Activated naive CD4-positive, alpha-beta T cell treated with anti-CD3 and anti-CD28 coated beads for 36 hours (primary cell): Measurements from ENCODE around the gene ZNF768. TPM values are rescaled to one million over a fixed set of nuclear protein-coding genes. Genes with fewer than 3 reads are reported as not detected.
A peak's percentile ranks its signal among the peaks of the same experiment; 100 is the strongest.
"Not testable (repeated sequence)": the region's sequence is repeated elsewhere in the genome, so short reads cannot be mapped to it uniquely, and the experiment has no call there.

Source experiments
- CTCF ChIA-PET: fragments of 350-600 bp; sonication (Branson Sonifier 250); formaldehyde crosslinking; loops from one replicate; lab custom pipeline; 2021; ENCODE audit warnings: antibody characterized with exemption; lab: Charles Lee
- DNase-seq: peaks from one replicate; pipeline ENCODE4 v3.0.0-alpha.2; 2020
- H3K27ac Mint-ChIP-seq: one replicate; pipeline ENCODE4 v1.8.0; 2021; ENCODE audit warnings: mild to moderate bottlenecking, mixed read lengths
- H3K27me3 Mint-ChIP-seq: one replicate; pipeline ENCODE4 v1.8.0; 2021; ENCODE audit warnings: low read depth, mixed read lengths
- H3K36me3 Mint-ChIP-seq: one replicate; pipeline ENCODE4 v1.8.0; 2021; ENCODE audit warnings: low read depth, mixed read lengths
- H3K4me1 Mint-ChIP-seq: one replicate; pipeline ENCODE4 v1.8.0; 2021; ENCODE audit warnings: low read depth, mixed read lengths
- H3K4me3 Mint-ChIP-seq: one replicate; pipeline ENCODE4 v1.8.0; 2021; ENCODE audit warnings: mild to moderate bottlenecking, moderate library complexity, mixed read lengths
- H3K9me3 Mint-ChIP-seq: one replicate; pipeline ENCODE4 v1.8.0; 2021; ENCODE audit warnings: mixed read lengths
- intact Hi-C: fragments of 100-400 bp; cut with micrococcal nuclease; formaldehyde crosslinking; loops from one replicate; pipeline ENCODE4 v1.15.1; 2023
- total RNA-seq, 2 experiments: library from RNA; stranded (reverse); gene quantifications; one replicate each; pipeline ENCODE4 v1.2.3, GENCODE V29; 2021

The ZNF768 gene
- total RNA-seq, 2 experiments from 2014 or later = 7.8 to 8.3 TPM

DNA sequence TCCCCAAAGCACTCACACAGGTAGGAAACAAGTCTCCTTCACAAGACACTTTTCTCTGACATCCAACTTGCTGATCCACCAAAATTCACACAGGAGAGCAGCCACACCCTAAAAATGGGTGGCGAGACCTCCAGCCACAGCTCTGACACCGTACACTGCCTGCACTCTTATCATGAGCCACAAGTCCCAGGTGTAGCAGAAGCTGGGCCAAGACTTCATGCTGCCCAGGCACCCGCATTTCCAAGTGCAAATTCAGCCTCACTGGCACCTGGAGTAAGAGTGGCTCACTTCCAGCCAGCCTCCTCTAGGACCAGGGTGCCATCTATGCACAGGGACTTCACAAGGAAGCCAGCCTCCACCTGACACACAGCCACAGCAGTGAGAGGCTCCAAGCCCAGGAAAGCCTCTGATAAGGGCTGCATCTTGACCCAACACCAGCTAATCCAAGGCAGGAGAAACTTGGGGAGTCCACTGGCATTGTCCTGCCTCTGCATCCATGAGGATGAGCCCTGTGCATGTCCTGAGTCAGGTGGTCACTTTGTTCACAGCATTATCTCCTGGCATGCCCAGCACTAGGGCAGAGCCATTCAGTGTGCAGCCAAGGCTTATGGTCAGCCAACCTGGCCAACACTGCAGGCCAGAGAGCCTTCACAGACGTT lies 2.6 kb upstream of the ZNF768 start:
- peaks cover 3% of the 10 kb centered on the region for H3K36me3 Mint-ChIP-seq
- CTCF ChIA-PET = interaction anchor here (0.7 to 3.4 kb wide), 7 partner anchors 28 to 86 kb away, joined by 3 to 9 read pairs (median 3); partner anchors contain the start of gene SEPHS2
- no peak overlapping the region for H3K4me3 Mint-ChIP-seq
- no peaks in the 10 kb centered on the region for H3K27me3 Mint-ChIP-seq
- H3K9me3 Mint-ChIP-seq = no peaks in the 10 kb centered on the region
- peak overlapping the region; percentile 12 for H3K27ac Mint-ChIP-seq
- H3K4me1 Mint-ChIP-seq = peaks cover 42% of the 10 kb centered on the region
- DNase-seq = no peak
- intact Hi-C loops = no loop called here

DNA sequence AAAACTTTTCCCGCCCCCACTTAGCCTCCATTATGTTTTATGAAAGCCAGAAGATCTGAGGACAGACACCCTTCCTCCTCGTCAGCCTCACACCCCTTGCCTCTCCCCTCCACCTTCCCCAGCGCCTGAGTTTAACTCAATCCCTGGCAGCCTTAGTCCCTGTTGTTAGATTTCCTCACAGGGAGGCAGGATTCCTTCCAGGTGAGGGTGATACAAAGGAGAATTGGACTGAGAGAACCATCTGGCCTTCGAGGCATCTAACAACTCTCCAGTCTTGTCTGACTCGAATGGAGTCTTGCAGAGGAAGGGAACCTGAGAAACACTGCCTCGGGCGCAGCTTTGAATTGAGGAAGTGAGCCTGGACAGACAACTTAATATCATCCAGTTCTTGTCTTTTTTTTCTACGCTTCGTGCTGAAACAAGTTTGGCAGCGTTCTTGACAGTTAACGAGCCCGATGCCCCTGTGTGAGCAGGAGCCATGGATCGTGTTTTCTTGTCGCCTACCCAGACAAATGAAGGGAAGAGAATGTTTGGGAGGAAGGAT lies 1.3 kb upstream of the ZNF768 start:
- Mint-ChIP-seq H3K4me1 (peaks cover 36% of the 10 kb centered on the region), H3K9me3 (no peaks in the 10 kb centered on the region), H3K36me3 (no peaks in the 10 kb centered on the region), H3K27me3 (no peaks in the 10 kb centered on the region), H3K27ac (peak overlapping the region; percentile 75), H3K4me3 (peak overlapping the region; percentile 72)
- intact Hi-C loops = loop anchor here (1.0 to 2.0 kb wide), 6 partner anchors 8 to 97 kb away; partner anchors contain the start of genes DCTPP1 and SEPHS2
- DNase-seq = peak; percentile 32
- CTCF ChIA-PET = interaction anchor here (0.8 to 3.4 kb wide), 4 partner anchors 52 to 88 kb away, joined by 3 to 9 read pairs (median 6); no protein-coding TSS in a partner anchor

DNA sequence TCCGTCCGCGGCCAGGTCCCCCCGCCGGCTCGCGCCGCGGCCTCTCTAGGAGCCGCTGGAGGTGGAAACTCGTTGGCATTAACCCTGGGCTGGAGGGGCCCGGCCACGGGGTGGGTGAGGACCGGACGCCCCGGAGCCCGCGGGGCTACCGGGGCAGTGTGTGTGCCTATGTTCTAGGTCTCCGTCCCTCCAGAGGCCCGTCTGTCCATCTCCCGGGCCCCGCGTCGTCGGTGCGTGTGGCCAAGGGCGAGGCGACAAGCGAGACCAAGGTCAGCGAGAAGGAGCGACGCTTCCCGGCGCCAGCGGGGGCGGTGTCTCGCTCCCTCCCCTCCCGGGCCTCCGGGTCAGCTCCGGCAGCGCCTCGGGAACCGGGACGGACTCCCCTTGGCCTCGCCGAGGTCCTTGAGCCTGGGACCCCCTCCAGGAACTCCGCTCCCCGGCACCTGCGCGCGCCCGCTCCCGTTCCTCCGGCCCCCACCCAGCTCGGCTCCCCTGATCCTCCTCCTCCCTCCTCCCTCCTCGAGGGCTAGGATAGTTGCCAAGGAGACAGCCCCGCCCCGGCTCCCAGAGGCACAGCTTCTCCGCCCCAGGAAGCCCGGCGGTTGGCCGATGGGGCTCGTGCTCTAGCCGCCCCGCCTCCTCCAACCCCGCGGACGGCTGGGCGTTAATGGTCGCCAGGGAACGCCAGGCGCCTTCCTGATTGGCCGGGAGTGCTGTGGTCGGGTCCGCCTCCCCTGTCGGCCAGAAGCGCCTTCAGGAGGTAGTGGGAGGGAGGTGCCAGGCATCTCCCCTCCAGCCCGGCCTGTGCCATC lies 663 bp upstream of the ZNF768 start:
- H3K9me3 Mint-ChIP-seq = no peaks in the 10 kb centered on the region
- H3K27ac Mint-ChIP-seq = peak overlapping the region; percentile 75
- H3K36me3 Mint-ChIP-seq = peaks cover 4% of the 10 kb centered on the region
- CTCF ChIA-PET = interaction anchor here (0.6 to 3.4 kb wide), 4 partner anchors 51 to 125 kb away, joined by 3 to 9 read pairs (median 6); no protein-coding TSS in a partner anchor
- intact Hi-C loops = loop anchor here (1.0 to 2.0 kb wide), 6 partner anchors 8 to 96 kb away; partner anchors contain the start of genes DCTPP1 and SEPHS2
- peak; percentile 97 for DNase-seq
- H3K4me1 Mint-ChIP-seq = peaks cover 36% of the 10 kb centered on the region
- no peaks in the 10 kb centered on the region for H3K27me3 Mint-ChIP-seq
- peak overlapping the region; percentile 72 for H3K4me3 Mint-ChIP-seq

DNA sequence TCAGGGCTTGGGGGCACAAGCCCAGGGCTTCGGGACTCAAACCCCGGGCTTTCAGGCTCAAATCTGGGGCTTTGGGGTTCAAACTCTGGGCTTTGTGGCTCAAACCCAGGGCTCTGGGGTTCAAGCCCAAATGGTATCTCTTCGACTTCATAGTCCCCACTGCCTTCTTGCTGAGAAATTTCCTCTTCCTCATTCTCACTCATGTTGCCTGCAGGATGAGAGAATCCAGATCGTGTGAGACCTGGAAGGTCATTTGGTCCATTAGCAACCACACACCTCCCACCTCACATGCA lies 576 bp downstream of the ZNF768 start:
- no peaks in the 10 kb centered on the region for H3K9me3 Mint-ChIP-seq
- H3K4me1 Mint-ChIP-seq = peaks cover 32% of the 10 kb centered on the region
- CTCF ChIA-PET = interaction anchor here (1.2 kb wide), 1 partner anchor 14 kb away, joined by 3 read pairs; no protein-coding TSS in a partner anchor
- H3K4me3 Mint-ChIP-seq = peak overlapping the region; percentile 80
- peak overlapping the region; percentile 79 for H3K27ac Mint-ChIP-seq
- no peaks in the 10 kb centered on the region for H3K27me3 Mint-ChIP-seq
- peaks cover 4% of the 10 kb centered on the region for H3K36me3 Mint-ChIP-seq
- intact Hi-C loops = loop anchor here (2.0 kb wide), 2 partner anchors 33 to 95 kb away; partner anchors contain the start of gene DCTPP1
- DNase-seq = no peak

DNA sequence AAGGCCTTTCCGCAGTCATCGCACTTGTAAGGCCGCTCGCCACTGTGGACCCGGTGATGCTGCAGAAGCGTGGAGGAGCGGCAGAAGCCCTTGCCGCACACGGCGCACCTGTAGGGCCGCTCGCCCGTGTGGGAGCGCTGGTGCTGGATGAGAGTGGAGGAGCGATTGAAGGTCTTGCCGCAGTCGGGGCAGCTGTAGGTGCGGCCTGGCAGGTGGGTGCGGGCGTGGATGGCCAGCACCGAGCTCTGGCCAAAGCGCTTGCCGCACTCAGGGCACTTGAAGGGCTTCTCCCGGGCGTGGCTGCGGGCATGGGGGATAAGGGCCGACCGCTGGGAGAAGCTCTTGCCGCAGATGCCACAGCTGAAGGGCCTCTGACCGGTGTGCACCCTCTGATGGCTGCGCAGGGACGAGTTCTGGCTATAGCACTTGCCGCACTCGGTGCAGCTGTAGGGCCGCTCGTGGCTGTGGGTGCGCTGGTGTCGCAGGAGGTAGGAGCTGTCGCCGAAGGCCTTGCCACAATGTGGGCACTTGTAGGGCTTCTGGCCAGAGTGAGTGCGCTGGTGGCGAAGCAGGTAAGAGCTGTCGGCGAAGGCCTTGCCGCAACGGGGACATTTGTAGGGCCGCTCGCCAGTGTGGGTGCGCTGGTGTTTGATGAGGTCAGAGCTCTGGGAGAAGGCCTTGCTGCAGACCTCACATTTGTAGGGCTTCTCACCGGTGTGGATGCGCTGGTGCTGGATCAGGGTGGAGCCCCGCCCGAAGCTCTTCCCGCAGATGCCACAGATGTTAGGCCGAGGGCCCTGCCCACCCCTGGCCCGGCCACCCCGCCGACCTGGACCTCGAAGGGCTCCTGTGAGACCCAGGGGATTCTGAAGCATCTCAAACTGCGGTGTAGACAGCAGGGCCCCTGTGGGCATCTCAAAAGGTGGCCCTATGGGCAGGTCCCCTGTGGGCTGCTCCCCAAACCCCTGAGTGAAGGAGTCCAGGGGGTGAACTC lies 1.5 kb downstream of the ZNF768 start:
- Mint-ChIP-seq H3K27me3 (no peaks in the 10 kb centered on the region), H3K9me3 (no peaks in the 10 kb centered on the region), H3K27ac (no peak overlapping the region), H3K4me1 (peaks cover 22% of the 10 kb centered on the region), H3K36me3 (peaks cover 10% of the 10 kb centered on the region), H3K4me3 (peak overlapping the region; percentile 2)
- CTCF ChIA-PET = interaction anchor here (0.6 to 1.2 kb wide), 5 partner anchors 13 to 176 kb away, joined by 3 to 4 read pairs (median 3); no protein-coding TSS in a partner anchor
- no peak for DNase-seq
- intact Hi-C loops = no loop called here

DNA sequence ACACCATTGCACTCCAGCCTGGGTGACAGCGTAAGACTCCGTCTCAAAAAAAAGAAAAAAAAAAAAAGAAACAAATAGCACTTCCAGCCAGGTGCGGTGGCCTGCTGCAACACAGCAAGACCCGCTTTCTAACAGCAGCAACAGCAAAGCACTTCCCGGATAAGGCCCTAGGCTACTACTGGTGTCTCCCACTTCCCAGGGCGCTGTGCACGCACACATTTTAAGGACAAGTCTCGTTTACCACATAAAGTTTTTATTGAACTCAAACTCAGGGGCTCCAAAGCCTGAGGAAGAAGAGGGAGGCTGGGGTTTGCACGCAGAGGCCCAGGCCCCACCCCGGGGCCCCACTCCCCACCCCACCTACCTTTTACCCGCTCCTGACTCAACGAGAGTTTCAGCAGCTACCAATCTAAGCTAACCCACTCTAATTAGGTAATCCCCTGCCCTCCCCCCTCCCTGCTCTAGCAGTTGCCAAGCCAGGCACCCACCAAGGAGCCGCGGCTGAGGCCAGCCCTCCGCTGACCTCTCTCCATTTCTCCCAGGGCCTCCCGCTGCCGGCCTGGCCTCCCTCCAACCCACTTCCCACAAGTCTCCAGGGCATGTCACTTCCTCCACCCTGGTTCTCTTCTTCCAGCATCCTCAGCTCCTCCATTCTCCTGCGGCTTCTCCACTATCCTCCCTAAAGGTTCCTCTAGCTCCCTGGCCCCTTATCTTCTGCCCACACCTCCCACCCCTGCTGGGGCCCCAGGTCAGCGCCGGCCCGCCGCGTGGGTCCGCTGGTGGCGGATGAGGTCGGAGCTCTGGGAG lies 2.4 kb downstream of the ZNF768 start:
- DNase-seq = no peak
- no peaks in the 10 kb centered on the region for H3K27me3 Mint-ChIP-seq
- CTCF ChIA-PET = interaction anchor here (0.6 to 1.2 kb wide), 2 partner anchors 16 to 75 kb away, joined by 3 to 4 read pairs; no protein-coding TSS in a partner anchor
- intact Hi-C loops = no loop called here
- H3K36me3 Mint-ChIP-seq = peaks cover 19% of the 10 kb centered on the region
- H3K4me3 Mint-ChIP-seq = no peak overlapping the region
- no peak overlapping the region for H3K27ac Mint-ChIP-seq
- H3K9me3 Mint-ChIP-seq = no peaks in the 10 kb centered on the region
- peaks cover 15% of the 10 kb centered on the region for H3K4me1 Mint-ChIP-seq

DNA sequence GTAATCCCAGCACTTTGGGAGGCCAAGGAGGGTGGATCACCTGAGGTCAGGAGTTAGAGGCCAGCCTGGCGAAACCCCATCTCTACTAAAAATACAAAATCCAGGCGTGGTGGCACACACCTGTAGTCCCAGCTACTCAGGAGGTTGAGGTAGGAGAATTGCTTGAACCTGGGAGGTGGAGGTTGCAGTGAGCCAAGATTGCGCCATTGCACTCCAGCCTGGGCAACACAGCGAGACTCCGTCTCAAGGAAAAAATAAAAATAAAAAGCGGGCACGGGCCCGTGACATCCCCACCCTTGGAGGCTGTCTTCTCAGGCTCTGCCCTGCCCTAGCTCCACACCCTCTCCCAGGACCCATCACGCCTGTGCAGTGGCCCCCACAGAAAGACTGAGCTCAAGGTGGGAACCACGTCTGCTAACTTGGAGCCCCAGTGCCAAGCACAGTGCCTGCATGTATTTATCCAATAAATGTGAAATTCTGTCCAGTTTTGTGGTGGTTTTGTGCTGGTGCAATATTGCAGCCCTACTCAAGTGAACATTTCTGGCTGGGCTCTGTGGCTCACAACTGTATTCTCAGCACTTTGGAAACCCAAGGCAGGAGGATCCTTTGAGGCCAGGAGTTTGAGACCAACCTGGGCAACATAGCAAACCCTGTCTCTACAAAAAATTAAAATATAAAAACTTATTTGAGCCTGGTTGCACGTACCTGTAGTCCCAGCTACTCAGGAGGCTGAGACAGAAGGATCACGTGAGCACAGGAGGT lies 3.5 kb downstream of the ZNF768 start:
- H3K4me3 Mint-ChIP-seq, H3K27ac Mint-ChIP-seq, H3K4me1 Mint-ChIP-seq, H3K27me3 Mint-ChIP-seq, DNase-seq, H3K9me3 Mint-ChIP-seq, CTCF ChIA-PET, intact Hi-C loops: not testable (repeated sequence)
- H3K36me3 Mint-ChIP-seq = peaks cover 25% of the 10 kb centered on the region

DNA sequence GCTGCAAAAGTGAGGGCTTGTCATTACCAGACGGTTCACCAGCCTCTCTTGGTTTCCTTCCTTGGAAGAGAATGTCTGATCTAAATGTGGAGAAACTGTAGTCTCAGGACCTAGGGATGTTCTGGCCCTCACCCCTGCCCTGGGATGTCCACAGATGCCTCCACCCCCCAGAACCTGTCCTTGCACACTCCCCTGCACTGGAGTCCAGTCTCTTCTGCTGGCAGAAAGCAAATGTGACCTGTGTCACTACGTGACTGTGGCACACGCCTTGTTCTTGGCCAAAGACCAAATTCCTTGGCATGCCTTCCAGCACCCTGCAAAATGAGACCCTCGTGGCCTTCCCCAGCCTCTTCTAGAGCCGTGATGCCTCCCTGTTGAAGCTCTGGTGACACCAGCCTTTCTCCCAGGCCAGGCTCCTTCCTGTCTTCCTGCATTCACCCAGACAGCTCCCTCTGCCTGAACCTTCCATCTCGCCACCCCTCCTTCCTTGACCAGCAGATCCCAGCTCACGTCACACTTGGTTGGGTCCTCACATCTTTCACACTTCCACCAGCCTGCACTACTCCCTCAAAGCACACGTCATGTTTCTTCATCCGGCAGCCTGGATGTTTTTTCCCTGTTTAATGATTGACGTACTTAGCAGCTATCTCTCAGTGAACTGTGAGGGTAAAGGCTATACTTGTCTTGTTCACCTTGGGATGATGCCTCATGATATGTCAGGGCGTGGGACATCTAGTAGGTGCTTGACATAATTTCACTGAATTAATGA lies 4.3 kb downstream of the ZNF768 start:
- intact Hi-C loops = no loop called here
- Mint-ChIP-seq H3K4me3 (no peak overlapping the region), H3K27ac (no peak overlapping the region), H3K27me3 (no peaks in the 10 kb centered on the region), H3K9me3 (no peaks in the 10 kb centered on the region), H3K4me1 (peaks cover 3% of the 10 kb centered on the region), H3K36me3 (peaks cover 31% of the 10 kb centered on the region)
- no peak for DNase-seq
- CTCF ChIA-PET = no interaction called here

DNA sequence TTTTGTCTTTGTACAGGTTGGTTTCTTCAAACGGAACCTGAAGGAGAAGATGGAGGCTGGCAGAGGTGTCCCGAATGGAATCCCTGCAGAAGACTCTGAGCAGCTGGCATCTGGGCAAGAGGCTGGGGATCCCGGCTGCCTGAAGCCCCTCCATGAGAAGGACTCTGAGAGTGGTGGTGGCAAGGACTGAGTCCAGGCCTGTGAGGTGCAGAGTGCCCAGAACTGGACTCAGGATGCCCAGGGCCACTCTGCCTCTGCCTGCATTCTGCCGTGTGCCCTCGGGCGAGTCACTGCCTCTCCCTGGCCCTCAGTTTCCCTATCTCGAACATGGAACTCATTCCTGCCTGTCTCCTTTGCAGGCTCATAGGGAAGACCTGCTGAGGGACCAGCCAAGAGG lies 4.9 kb downstream of the ZNF768 start:
- intact Hi-C loops = no loop called here
- no peak for DNase-seq
- no peaks in the 10 kb centered on the region for H3K9me3 Mint-ChIP-seq
- H3K27me3 Mint-ChIP-seq = no peaks in the 10 kb centered on the region
- H3K27ac Mint-ChIP-seq = no peak overlapping the region
- H3K36me3 Mint-ChIP-seq = peaks cover 33% of the 10 kb centered on the region
- no peak overlapping the region for H3K4me3 Mint-ChIP-seq
- H3K4me1 Mint-ChIP-seq = peaks cover 3% of the 10 kb centered on the region
- CTCF ChIA-PET = no interaction called here
